ENCODE data around the gene CTIF. TPM values are rescaled to one million over a fixed set of nuclear protein-coding genes. Genes with fewer than 3 reads are reported as not detected.

CTIF gene
- total RNA-seq, 4 donors from 2014 or later = 72.2 to 137 (median 86.5) TPM

DNA sequence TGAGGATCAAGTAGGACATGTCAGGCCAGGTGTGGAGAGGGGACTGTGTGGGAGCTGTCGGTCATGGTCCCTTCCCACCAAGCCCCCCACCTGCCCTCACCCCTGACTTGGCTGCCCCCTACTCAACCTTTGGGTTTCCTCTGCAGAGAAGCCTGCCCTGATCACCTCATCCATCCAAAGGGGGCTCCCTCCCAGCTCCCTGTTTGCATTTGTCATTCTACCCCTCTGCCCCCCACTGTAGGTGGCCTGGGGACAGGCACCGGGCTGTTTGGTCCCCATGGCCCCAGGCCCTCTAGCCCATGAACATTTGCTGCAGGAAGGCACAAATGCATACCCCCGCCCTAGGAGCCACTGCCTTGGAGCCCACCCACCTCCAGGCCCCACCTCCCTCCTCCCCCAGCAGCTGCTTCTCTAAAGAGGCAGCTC lies 296.9 kb downstream of the CTIF start:
- WGBS, 2 donors = 79 to 83% methylated on average over 3 of the region's 3 CpGs
- no peak for TF ChIP-seq EP300 (IDR thresholded peaks at IDR 0.05)
- no peak for TF ChIP-seq POLR2A (IDR thresholded peaks at IDR 0.05)
- TF ChIP-seq, protein P1, sequence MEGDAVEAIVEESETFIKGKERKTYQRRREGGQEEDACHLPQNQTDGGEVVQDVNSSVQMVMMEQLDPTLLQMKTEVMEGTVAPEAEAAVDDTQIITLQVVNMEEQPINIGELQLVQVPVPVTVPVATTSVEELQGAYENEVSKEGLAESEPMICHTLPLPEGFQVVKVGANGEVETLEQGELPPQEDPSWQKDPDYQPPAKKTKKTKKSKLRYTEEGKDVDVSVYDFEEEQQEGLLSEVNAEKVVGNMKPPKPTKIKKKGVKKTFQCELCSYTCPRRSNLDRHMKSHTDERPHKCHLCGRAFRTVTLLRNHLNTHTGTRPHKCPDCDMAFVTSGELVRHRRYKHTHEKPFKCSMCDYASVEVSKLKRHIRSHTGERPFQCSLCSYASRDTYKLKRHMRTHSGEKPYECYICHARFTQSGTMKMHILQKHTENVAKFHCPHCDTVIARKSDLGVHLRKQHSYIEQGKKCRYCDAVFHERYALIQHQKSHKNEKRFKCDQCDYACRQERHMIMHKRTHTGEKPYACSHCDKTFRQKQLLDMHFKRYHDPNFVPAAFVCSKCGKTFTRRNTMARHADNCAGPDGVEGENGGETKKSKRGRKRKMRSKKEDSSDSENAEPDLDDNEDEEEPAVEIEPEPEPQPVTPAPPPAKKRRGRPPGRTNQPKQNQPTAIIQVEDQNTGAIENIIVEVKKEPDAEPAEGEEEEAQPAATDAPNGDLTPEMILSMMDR (IDR thresholded peaks at IDR 0.05) = no peak
- Histone ChIP-seq H3K4me1 (peaks cover 0 to 35% (median 25%) of the 10 kb centered on the region in 4 donors), H3K4me3 (no peak overlapping the region), H3K9me3 (no peaks in the 10 kb centered on the region), H3K27ac (no peak overlapping the region), H3K36me3 (no peaks in the 10 kb centered on the region), H3K27me3 (no peaks in the 10 kb centered on the region)
- no peak for DNase-seq (ENCODE audit: low spot score in 2 of 2)

DNA sequence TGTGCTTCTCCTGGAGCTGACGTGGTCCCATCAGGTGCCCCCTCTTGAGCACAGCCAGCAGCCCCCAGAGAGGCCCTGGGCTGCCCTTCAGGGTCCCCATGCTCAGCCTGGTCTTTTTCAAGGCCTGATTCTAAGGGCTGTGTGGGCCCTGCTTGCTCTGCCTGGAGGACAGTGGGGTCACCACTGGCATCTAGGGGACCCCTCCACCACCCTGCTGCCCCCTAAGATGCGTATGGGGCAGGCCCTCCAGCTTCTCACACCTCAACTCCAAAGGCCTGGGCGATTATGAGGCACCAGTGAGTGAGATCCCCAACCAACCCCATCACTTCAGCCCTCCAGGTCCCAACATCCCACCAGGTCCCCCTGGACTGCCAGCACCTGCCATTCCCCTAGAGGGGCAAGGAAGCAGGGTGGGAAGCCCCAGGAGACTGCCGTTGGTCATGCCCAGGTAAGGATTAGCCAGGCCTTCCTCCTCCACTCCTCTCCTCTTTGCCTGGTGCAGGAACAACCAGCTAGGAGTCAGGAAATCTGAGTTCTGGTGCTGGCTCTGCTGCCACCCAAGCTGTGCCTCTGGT lies 297.5 kb downstream of the CTIF start:
- 68 to 82% methylated on average over 4 of the region's 4 CpGs for WGBS, 2 donors
- H3K27ac ChIP-seq = no peak overlapping the region
- TF ChIP-seq, protein P1 (IDR thresholded peaks at IDR 0.05) = no peak
- no peak for TF ChIP-seq EP300 (IDR thresholded peaks at IDR 0.05)
- no peak for TF ChIP-seq POLR2A (IDR thresholded peaks at IDR 0.05)
- no peaks in the 10 kb centered on the region for H3K9me3 ChIP-seq
- DNase-seq (ENCODE audit: low spot score in 2 of 2) = no peak
- no peak overlapping the region for H3K4me3 ChIP-seq
- no peaks in the 10 kb centered on the region for H3K27me3 ChIP-seq
- H3K4me1 ChIP-seq = peaks cover 0 to 41% (median 28%) of the 10 kb centered on the region in 4 donors
- no peaks in the 10 kb centered on the region for H3K36me3 ChIP-seq

DNA sequence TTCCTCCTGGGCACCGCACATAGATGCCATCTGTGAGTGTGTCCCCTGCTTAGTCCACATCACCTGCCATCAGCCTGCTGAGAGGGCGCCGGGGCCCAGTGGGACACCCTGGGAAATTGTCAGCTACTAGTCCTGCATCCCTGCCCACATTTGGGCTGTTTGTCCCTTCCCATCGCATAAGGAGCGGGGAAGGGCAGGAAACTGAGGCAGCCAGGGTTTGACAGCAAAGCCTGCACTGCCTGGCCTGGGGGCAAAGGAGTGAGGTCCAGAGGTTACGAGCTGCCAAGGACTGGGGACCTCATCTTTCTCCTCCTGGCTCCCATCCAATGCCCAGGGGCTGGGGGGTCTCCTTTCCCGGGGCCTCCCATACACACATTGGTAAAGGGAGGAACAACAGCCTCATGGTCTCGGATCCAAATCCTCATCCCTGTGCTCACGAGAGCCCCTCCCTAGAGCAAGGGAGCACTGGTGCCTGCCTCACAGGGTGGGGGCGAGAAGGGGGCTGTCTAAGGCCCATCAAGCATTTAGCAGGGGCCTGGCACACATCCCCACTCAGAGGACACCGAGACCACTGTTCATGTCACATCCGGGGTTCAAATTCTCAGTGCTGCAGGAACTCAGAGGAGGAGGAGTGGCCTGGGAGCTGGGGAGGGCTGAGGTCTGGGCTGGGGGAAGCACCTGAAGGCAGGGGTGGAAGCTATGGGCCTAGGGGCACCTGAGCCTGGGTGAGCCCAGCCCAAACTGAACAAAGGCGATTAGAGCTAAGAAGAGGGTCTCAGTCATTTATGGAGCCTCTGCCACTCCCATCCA lies 298.2 kb downstream of the CTIF start:
- Histone ChIP-seq H3K27ac (no peak overlapping the region), H3K4me3 (no peak overlapping the region), H3K4me1 (peaks cover 0 to 48% (median 35%) of the 10 kb centered on the region in 4 donors), H3K9me3 (no peaks in the 10 kb centered on the region), H3K36me3 (no peaks in the 10 kb centered on the region), H3K27me3 (no peaks in the 10 kb centered on the region)
- no peak for DNase-seq (ENCODE audit: low spot score in 2 of 2)
- TF ChIP-seq EP300 (IDR thresholded peaks at IDR 0.05) (no peak), POLR2A (IDR thresholded peaks at IDR 0.05) (no peak)
- TF ChIP-seq, protein P1 (IDR thresholded peaks at IDR 0.05) = no peak
- 82 to 83% methylated on average over 12 to 13 of the region's 13 CpGs for WGBS, 2 donors

DNA sequence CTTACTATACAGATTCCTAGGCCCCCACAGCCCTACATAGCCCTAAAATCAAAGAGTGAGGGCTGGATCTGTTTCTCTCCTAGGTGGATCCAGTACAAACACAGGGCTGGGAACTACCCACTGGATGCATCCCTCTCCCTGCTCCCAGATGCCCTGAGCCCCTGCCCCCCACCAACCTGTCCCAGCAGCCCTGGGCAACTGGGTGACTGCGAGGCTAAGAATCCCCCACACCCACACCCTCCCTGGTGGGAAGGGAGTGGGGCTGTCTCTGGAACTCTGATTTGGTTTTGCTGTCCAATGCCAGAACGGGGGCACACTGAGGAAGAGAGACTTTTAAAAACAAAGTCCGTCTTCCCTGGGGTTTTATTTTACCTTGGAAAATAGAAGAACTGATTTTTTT lies 298.8 kb downstream of the CTIF start:
- Histone ChIP-seq H3K9me3 (no peaks in the 10 kb centered on the region), H3K4me1 (peaks cover 0 to 49% (median 37%) of the 10 kb centered on the region in 4 donors), H3K27ac (no peak overlapping the region), H3K27me3 (no peaks in the 10 kb centered on the region), H3K4me3 (no peak overlapping the region), H3K36me3 (no peaks in the 10 kb centered on the region)
- TF ChIP-seq, protein P1 (IDR thresholded peaks at IDR 0.05) = no peak
- no peak for TF ChIP-seq POLR2A (IDR thresholded peaks at IDR 0.05)
- TF ChIP-seq EP300 (IDR thresholded peaks at IDR 0.05) = no peak
- 85 to 89% methylated on average over 3 of the region's 3 CpGs for WGBS, 2 donors
- DNase-seq (ENCODE audit: low spot score in 2 of 2) = no peak

DNA sequence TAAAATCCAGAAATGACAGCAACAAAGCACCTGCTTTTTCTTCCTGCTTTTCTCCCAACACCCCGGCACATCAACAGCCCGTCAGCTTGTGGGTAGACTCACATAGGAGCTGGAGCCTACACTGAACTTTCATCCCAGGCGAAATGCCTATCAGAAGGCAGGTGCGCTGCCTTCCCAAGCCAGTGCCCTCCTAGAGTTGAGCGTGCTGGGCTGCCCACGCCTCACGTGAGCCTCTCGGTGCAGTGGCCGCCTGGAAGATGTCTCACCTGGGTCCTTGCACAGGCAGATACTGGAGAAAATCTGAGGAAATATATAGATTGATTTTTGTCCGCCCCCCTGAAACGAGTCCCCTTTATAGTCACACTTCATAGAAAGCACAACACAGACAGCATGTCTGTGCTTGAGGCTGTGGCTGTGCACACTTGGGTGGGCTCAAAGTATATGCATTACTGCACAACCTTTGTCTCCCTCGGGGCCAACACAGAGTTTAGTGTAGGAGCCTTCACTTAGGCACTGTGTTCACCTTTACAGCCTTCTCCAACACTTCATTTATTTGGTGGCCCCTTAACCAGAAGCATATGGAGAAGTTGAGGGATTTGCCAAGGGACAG lies 299.4 kb downstream of the CTIF start:
- Histone ChIP-seq H3K36me3 (no peaks in the 10 kb centered on the region), H3K9me3 (no peaks in the 10 kb centered on the region), H3K27ac (no peak overlapping the region), H3K27me3 (no peaks in the 10 kb centered on the region), H3K4me3 (no peak overlapping the region), H3K4me1 (peaks cover 0 to 49% (median 35%) of the 10 kb centered on the region in 4 donors)
- DNase-seq (ENCODE audit: low spot score in 2 of 2) = no peak
- 92 to 96% methylated on average over 12 of the region's 12 CpGs for WGBS, 2 donors
- TF ChIP-seq, protein P1 (IDR thresholded peaks at IDR 0.05) = no peak
- TF ChIP-seq POLR2A (IDR thresholded peaks at IDR 0.05) = no peak
- no peak for TF ChIP-seq EP300 (IDR thresholded peaks at IDR 0.05)
